H9 (cell line): ENCODE measurements around the gene TOMM70. TPM values are rescaled to one million over a fixed set of nuclear protein-coding genes. Genes with fewer than 3 reads are reported as not detected.

Experiments used
- DNase-seq: peaks from one replicate; pipeline ENCODE4 v3.0.0-alpha.2; 2017
- H2AFZ ChIP-seq: one replicate; pipeline ENCODE4 v1.6.1; 2013; ENCODE audit warnings: mild to moderate bottlenecking, low read length, control low read depth, moderate library complexity
- H2AK5ac ChIP-seq: 2 replicates; pipeline ENCODE4 v1.6.1; 2013; ENCODE audit warnings: low read length, control low read depth, mixed read lengths; ENCODE audit not compliant: insufficient read length
- H2BK120ac ChIP-seq: one replicate; pipeline ENCODE4 v1.6.1; 2013; ENCODE audit warnings: low read depth, mild to moderate bottlenecking, low read length, control low read depth, inconsistent platforms; ENCODE audit not compliant: poor library complexity, severe bottlenecking
- H2BK12ac ChIP-seq: 2 replicates; pipeline ENCODE4 v1.6.1; 2013; ENCODE audit warnings: low read length, control low read depth, mixed read lengths, low read depth; ENCODE audit not compliant: insufficient read length
- H2BK15ac ChIP-seq: 2 replicates; pipeline ENCODE4 v1.6.1; 2013; ENCODE audit warnings: low read depth, low read length, control low read depth
- H2BK20ac ChIP-seq: one replicate; pipeline ENCODE4 v1.6.1; 2013; ENCODE audit warnings: low read depth, mild to moderate bottlenecking, low read length, control low read depth, inconsistent platforms; ENCODE audit not compliant: poor library complexity, severe bottlenecking
- H2BK5ac ChIP-seq: 2 replicates; pipeline ENCODE4 v1.6.1; 2013; ENCODE audit warnings: low read length, control low read depth, mixed read lengths; ENCODE audit not compliant: insufficient read length
- H3K14ac ChIP-seq: 2 replicates; pipeline ENCODE4 v1.6.1; 2013; ENCODE audit warnings: low read length, control low read depth; ENCODE audit not compliant: insufficient read depth
- H3K18ac ChIP-seq: 2 replicates; pipeline ENCODE4 v1.6.1; 2013; ENCODE audit warnings: low read depth, mild to moderate bottlenecking, mixed read lengths, low read length, control low read depth; ENCODE audit not compliant: insufficient read length
- H3K23ac ChIP-seq: 2 replicates; pipeline ENCODE4 v1.6.1; 2013; ENCODE audit warnings: low read length, control low read depth, mixed read lengths, low read depth; ENCODE audit not compliant: insufficient read length
- H3K23me2 ChIP-seq: 2 replicates; pipeline ENCODE4 v1.6.1; 2013; ENCODE audit warnings: low read depth, mild to moderate bottlenecking, mixed read lengths, low read length, control low read depth; ENCODE audit not compliant: insufficient read length, poor library complexity, severe bottlenecking
- H3K27ac ChIP-seq: 2 replicates; pipeline ENCODE4 v1.5.1; 2013; ENCODE audit warnings: low read length, control low read depth, mixed read lengths, low read depth; ENCODE audit not compliant: insufficient read length
- H3K27me3 ChIP-seq: 2 replicates; pipeline ENCODE4 v1.6.1; 2013; ENCODE audit warnings: low read length, control low read depth, inconsistent platforms; ENCODE audit not compliant: insufficient read depth
- H3K4ac ChIP-seq: 2 replicates; pipeline ENCODE4 v1.6.1; 2013; ENCODE audit warnings: low read depth, mild to moderate bottlenecking, control low read depth, inconsistent platforms, low read length, moderate library complexity
- H3K4me1 ChIP-seq: 2 replicates; pipeline ENCODE4 v1.6.1; 2013; ENCODE audit warnings: low read length, control low read depth, inconsistent platforms; ENCODE audit not compliant: insufficient read depth
- H3K4me2 ChIP-seq: 2 replicates; pipeline ENCODE4 v1.6.1; 2013; ENCODE audit warnings: low read length, control low read depth, mixed read lengths; ENCODE audit not compliant: insufficient read length, insufficient read depth
- H3K56ac ChIP-seq: 2 replicates; pipeline ENCODE4 v1.6.1; 2013; ENCODE audit warnings: low read depth, mild to moderate bottlenecking, mixed read lengths, low read length, control low read depth; ENCODE audit not compliant: insufficient read length
- H3K79me1 ChIP-seq: 2 replicates; pipeline ENCODE4 v1.6.1; 2013; ENCODE audit warnings: low read depth, mild to moderate bottlenecking, moderate library complexity, low read length, control low read depth, inconsistent platforms; ENCODE audit not compliant: insufficient read depth, poor library complexity, severe bottlenecking
- H3K79me2 ChIP-seq: 2 replicates; pipeline ENCODE4 v1.6.1; 2013; ENCODE audit warnings: low read length, control low read depth, inconsistent platforms; ENCODE audit not compliant: insufficient read depth
- H3K9ac ChIP-seq: 2 replicates; pipeline ENCODE4 v1.6.1; 2013; ENCODE audit warnings: low read length, control low read depth, mixed read lengths; ENCODE audit not compliant: insufficient read length; ENCODE audit errors: extremely low read depth
- H3K9me3 ChIP-seq: one replicate; pipeline ENCODE4 v1.6.1; 2013; ENCODE audit warnings: low read depth, low read length, inconsistent platforms; ENCODE audit not compliant: control insufficient read depth
- H3T11ph ChIP-seq: one replicate; pipeline ENCODE4 v1.6.1; 2013; ENCODE audit warnings: mild to moderate bottlenecking, low read length, control low read depth, inconsistent platforms
- H4K20me1 ChIP-seq: one replicate; pipeline ENCODE4 v1.6.1; 2013; ENCODE audit not compliant: control insufficient read depth, insufficient read length, insufficient read depth
- H4K5ac ChIP-seq: 2 replicates; pipeline ENCODE4 v1.6.1; 2013; ENCODE audit warnings: low read depth, mild to moderate bottlenecking, mixed read lengths, low read length, control low read depth; ENCODE audit not compliant: insufficient read length
- H4K8ac ChIP-seq: replicated peaks from 2 replicates; pipeline ENCODE4 v1.6.1; 2013; ENCODE audit warnings: low read length, control low read depth, mixed read lengths, low read depth; ENCODE audit not compliant: insufficient read length
- H4K91ac ChIP-seq: 2 replicates; pipeline ENCODE4 v1.6.1; 2013; ENCODE audit warnings: low read depth, mild to moderate bottlenecking, moderate library complexity, mixed read lengths, low read length, control low read depth; ENCODE audit not compliant: insufficient read length
- H3K27ac Mint-ChIP-seq, 3 experiments: 2 replicates in 2 of 3; 3 replicates in 1 of 3; pipeline ENCODE4 v1.8.0; 2020 to 2021; ENCODE audit warnings: mixed read lengths in 3 of 3, mild to moderate bottlenecking in 1 of 3, moderate library complexity in 1 of 3
- H3K27me3 Mint-ChIP-seq: 2 replicates; pipeline ENCODE4 v1.8.0; 2021; ENCODE audit warnings: low read depth, mild to moderate bottlenecking, moderate library complexity, mixed read lengths
- H3K36me3 Mint-ChIP-seq, 3 experiments: 2 replicates in 2 of 3; 3 replicates in 1 of 3; pipeline ENCODE4 v1.8.0; 2020 to 2021; ENCODE audit warnings: low read depth in 3 of 3, mixed read lengths in 3 of 3; ENCODE audit not compliant: insufficient read depth in 1 of 3
- H3K4me1 Mint-ChIP-seq, 2 experiments: 2 replicates each; pipeline ENCODE4 v1.8.0; 2020; ENCODE audit warnings: mixed read lengths in 2 of 2
- H3K4me3 Mint-ChIP-seq, 2 experiments: 2 replicates in 1 of 2; 3 replicates in 1 of 2; pipeline ENCODE4 v1.8.0; 2020 to 2021; ENCODE audit warnings: mild to moderate bottlenecking in 2 of 2, mixed read lengths in 2 of 2, moderate library complexity in 1 of 2
- H3K9me3 Mint-ChIP-seq, 2 experiments: 2 replicates in 1 of 2; 3 replicates in 1 of 2; pipeline ENCODE4 v1.8.0; 2020; ENCODE audit warnings: mild to moderate bottlenecking in 2 of 2, mixed read lengths in 2 of 2, moderate library complexity in 1 of 2
- WGBS: extraction: QIAGEN DNeasy Blood & Tissue Kit; methylation state at CpG from one replicate; pipeline ENCODE4 v1.1.7; 2013; ENCODE audit warnings: missing lambda C conversion rate, low lambda C conversion rate, mixed read lengths; ENCODE audit not compliant: insufficient read length; ENCODE audit errors: extremely low coverage; 5-methylcytosine and 5-hydroxymethylcytosine counted together
- total RNA-seq: library from RNA; stranded (reverse); gene quantifications from 2 replicates; pipeline ENCODE4 v1.2.1, GENCODE V29; 2021
- TF ChIP-seq, protein P1 (sequence below): fragments of 200-600 bp; sonication (generic); conservative IDR thresholded peaks from 3 replicates; pipeline ENCODE4 v1.8.0; 2021; ENCODE audit warnings: antibody characterized with exemption, mild to moderate bottlenecking

The TOMM70 gene
- total RNA-seq, 1 experiment from 2014 or later: 53.0 TPM

DNA sequence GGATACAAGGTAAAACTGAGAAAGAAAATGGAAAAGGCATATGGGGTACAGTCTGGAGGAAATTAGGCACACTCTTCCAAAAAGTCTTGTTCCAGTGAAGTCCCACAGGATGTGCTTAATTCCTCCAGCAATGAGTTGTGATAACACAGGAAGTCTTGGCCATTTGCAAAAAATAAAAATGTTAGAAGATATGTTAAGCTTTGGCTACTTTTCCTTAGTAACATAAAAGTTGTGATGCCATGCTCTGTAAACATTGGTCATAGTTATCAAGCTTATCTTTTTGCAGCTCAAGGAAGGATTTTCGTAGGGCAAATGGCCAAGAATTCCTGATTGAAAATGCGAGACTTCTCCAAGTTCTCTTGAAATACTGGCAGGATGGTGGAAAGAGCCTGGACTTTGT, 26.8 kb upstream of the TOMM70 start:
- H3K4me2 ChIP-seq: no peak overlapping the region
- no peak overlapping the region for H3K27ac Mint-ChIP-seq
- no CpG with 5 or more reads among the region's 2 CpGs for WGBS

More for the DNA sequence above, 26.8 kb upstream of the TOMM70 start:
- no peak overlapping the region for H4K8ac ChIP-seq
- H3K14ac ChIP-seq: no peak overlapping the region
- no peaks in the 10 kb centered on the region for H3K79me2 ChIP-seq
- H2AFZ ChIP-seq: no peak overlapping the region
- H4K20me1 ChIP-seq: no peaks in the 10 kb centered on the region
- H3K4me1 Mint-ChIP-seq: peaks cover 0 to 5% of the 10 kb centered on the region in 2 experiments; a peak in 1 of 4 replicates
- H3T11ph ChIP-seq: no peak overlapping the region
- H3K18ac ChIP-seq: no peak overlapping the region
- H2AK5ac ChIP-seq: no peak overlapping the region
- H3K36me3 Mint-ChIP-seq: peaks cover 1 to 3% (median 2%) of the 10 kb centered on the region in 3 experiments; a peak in 3 of 7 replicates
- H3K23me2 ChIP-seq: no peaks in the 10 kb centered on the region
- no peaks in the 10 kb centered on the region for H3K27me3 ChIP-seq
- H3K27ac ChIP-seq: no peak overlapping the region
- H3K4me3 Mint-ChIP-seq: no peak overlapping the region
- H3K9ac ChIP-seq: no peak overlapping the region
- no peaks in the 10 kb centered on the region for H3K27me3 Mint-ChIP-seq
- H2BK5ac ChIP-seq: no peak overlapping the region
- H2BK120ac ChIP-seq: no peak overlapping the region
- TF ChIP-seq, protein P1, sequence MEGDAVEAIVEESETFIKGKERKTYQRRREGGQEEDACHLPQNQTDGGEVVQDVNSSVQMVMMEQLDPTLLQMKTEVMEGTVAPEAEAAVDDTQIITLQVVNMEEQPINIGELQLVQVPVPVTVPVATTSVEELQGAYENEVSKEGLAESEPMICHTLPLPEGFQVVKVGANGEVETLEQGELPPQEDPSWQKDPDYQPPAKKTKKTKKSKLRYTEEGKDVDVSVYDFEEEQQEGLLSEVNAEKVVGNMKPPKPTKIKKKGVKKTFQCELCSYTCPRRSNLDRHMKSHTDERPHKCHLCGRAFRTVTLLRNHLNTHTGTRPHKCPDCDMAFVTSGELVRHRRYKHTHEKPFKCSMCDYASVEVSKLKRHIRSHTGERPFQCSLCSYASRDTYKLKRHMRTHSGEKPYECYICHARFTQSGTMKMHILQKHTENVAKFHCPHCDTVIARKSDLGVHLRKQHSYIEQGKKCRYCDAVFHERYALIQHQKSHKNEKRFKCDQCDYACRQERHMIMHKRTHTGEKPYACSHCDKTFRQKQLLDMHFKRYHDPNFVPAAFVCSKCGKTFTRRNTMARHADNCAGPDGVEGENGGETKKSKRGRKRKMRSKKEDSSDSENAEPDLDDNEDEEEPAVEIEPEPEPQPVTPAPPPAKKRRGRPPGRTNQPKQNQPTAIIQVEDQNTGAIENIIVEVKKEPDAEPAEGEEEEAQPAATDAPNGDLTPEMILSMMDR: no peak
- H3K56ac ChIP-seq: no peak overlapping the region
- no peak overlapping the region for H2BK20ac ChIP-seq
- H2BK12ac ChIP-seq: no peak overlapping the region
- H3K4ac ChIP-seq: no peak overlapping the region
- no peaks in the 10 kb centered on the region for H3K9me3 ChIP-seq
- no peak overlapping the region for H4K91ac ChIP-seq
- H3K23ac ChIP-seq: no peak overlapping the region
- H2BK15ac ChIP-seq: no peak overlapping the region
- H3K4me1 ChIP-seq: no peaks in the 10 kb centered on the region
- H3K79me1 ChIP-seq: no peaks in the 10 kb centered on the region
- H4K5ac ChIP-seq: no peak overlapping the region
- no peaks in the 10 kb centered on the region for H3K9me3 Mint-ChIP-seq
- DNase-seq: no peak
